Stomach (tissue), 9 donors: ENCODE data around the gene SRPRB. TPM values are rescaled to one million over a fixed set of nuclear protein-coding genes. Genes with fewer than 3 reads are reported as not detected.

Source experiments
- DNase-seq, 2 donors: peaks; one replicate each; pipeline versions ENCODE4 v3.0.0 to v3.0.0-alpha.2; 2013 to 2019
- H3K27ac ChIP-seq, 5 donors: fragments of 200-600 bp in 4 of 5; sonication (generic) in 4 of 5; one replicate each; pipeline ENCODE4 v1.5.1; 2013 to 2019; ENCODE audit warnings: mild to moderate bottlenecking in 1 of 5, moderate library complexity in 1 of 5
- H3K27me3 ChIP-seq, 3 donors: fragments of 200-600 bp; sonication (generic); one replicate each; pipeline ENCODE4 v1.5.1; 2017 to 2019; ENCODE audit warnings: mixed run types in 1 of 3
- H3K36me3 ChIP-seq, 4 donors: fragments of 200-600 bp; sonication (generic); 1 replicate in 3 of 4; 2 replicates in 1 of 4; pipeline ENCODE4 v1.5.1; 2016 to 2019
- H3K4me1 ChIP-seq, 4 donors: fragments of 200-600 bp; sonication (generic); one replicate each; pipeline ENCODE4 v1.5.1; 2016 to 2019
- H3K4me3 ChIP-seq, 4 donors: fragments of 200-600 bp; sonication (generic) in 3 of 4; one replicate each; pipeline ENCODE4 v1.5.1; 2016 to 2019; ENCODE audit warnings: mild to moderate bottlenecking in 1 of 4
- H3K9me3 ChIP-seq, 4 donors: fragments of 200-600 bp; sonication (generic); one replicate each; pipeline ENCODE4 v1.5.1; 2016 to 2019
- EP300 ChIP-seq: sonication (generic); formaldehyde crosslinking; IDR thresholded peaks from one replicate; pipeline ENCODE4 v1.6.1; 2017; ENCODE audit warnings: antibody characterized with exemption
- POLR2A ChIP-seq, 4 donors: fragments of 450-650 bp; IDR thresholded peaks; one replicate each; pipeline ENCODE4 v1.6.1; 2016; ENCODE audit warnings: antibody characterized with exemption in 4 of 4, control low read depth in 2 of 4, mild to moderate bottlenecking in 1 of 4, moderate library complexity in 1 of 4
- POLR2AphosphoS5 ChIP-seq, 3 donors: sonication (generic); formaldehyde crosslinking; IDR thresholded peaks; one replicate each; pipeline ENCODE4 v1.6.1; 2016; ENCODE audit warnings: antibody characterized with exemption in 3 of 3
- WGBS, 5 donors: extraction: QIAGEN DNeasy Blood & Tissue Kit in 3 of 5; methylation state at CpG; one replicate each; pipeline versions ENCODE4 v1.1.5 to v1.1.7; 2013 to 2018; 5-methylcytosine and 5-hydroxymethylcytosine counted together
- intact Hi-C: fragments of 100-400 bp; cut with DNase I; formaldehyde crosslinking; loops from one replicate; pipeline ENCODE4 v1.15.1; 2023; ENCODE audit warnings: low total_unique reads
- polyA plus RNA-seq, 3 donors: library from polyadenylated mRNA; stranded (reverse); fragments of 200-250 nt; gene quantifications; one replicate each; pipeline ENCODE4 v1.2.3, GENCODE V29; 2013
- total RNA-seq, 5 donors: library from RNA; depleted of rRNA; stranded (reverse); fragments of >200 nt; gene quantifications; one replicate each; pipeline versions ENCODE4 v1.1.0 to v1.2.3, GENCODE V29; 2014 to 2016
- TF ChIP-seq, protein P1 (sequence below), 7 experiments: fragments of 450-650 bp in 4 of 7; fragments of 200-600 bp in 3 of 7; sonication (generic) in 3 of 7; IDR thresholded peaks; one replicate each; pipeline ENCODE4 v1.5.1; 2016 to 2019; ENCODE audit warnings: antibody characterized with exemption in 7 of 7, control low read depth in 2 of 7, mild to moderate bottlenecking in 1 of 7
- donor health status: healthy with polysubstance abuse.
- donor health status: Bipolar disorder and iron deficiency.
- donor health status: healthy.

The SRPRB gene
- total and polyA plus RNA-seq, 8 donors: 5.3 to 54.9 (median 18.2) TPM

DNA sequence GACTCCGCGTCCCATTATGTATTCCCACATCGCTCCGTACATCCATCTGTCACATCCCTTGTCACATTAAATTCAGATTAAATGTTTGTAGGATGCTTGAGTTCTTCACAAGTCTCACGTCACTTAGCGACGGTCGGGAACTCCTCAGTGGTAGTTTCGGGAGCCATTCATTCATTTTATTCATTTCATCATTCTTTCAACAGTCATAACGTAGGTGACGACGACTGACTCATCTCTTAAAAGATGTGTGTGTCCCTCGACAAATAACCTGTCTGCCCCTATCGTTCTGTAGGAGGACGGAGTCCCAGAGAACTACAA, 272 bp upstream of the SRPRB start:
- Histone ChIP-seq H3K36me3 (peaks cover 6 to 26% (median 23%) of the 10 kb centered on the region in 4 donors), H3K27me3 (peaks cover 0 to 3% (median 0%) of the 10 kb centered on the region in 3 donors), H3K4me3 (peak overlapping the region; percentile 82 to 99 (median 88)), H3K9me3 (no peaks in the 10 kb centered on the region), H3K4me1 (peaks cover 0 to 33% (median 21%) of the 10 kb centered on the region in 4 donors), H3K27ac (peak overlapping the region in 3 of 5 donors; percentile 81 to 91 (median 83))
- DNase-seq: no peak
- 8 to 14% (median 11%) methylated on average over 15 of the region's 15 CpGs for WGBS, 5 donors
- TF ChIP-seq POLR2AphosphoS5 (IDR thresholded peaks at IDR 0.05): no peak
- TF ChIP-seq, protein P1, sequence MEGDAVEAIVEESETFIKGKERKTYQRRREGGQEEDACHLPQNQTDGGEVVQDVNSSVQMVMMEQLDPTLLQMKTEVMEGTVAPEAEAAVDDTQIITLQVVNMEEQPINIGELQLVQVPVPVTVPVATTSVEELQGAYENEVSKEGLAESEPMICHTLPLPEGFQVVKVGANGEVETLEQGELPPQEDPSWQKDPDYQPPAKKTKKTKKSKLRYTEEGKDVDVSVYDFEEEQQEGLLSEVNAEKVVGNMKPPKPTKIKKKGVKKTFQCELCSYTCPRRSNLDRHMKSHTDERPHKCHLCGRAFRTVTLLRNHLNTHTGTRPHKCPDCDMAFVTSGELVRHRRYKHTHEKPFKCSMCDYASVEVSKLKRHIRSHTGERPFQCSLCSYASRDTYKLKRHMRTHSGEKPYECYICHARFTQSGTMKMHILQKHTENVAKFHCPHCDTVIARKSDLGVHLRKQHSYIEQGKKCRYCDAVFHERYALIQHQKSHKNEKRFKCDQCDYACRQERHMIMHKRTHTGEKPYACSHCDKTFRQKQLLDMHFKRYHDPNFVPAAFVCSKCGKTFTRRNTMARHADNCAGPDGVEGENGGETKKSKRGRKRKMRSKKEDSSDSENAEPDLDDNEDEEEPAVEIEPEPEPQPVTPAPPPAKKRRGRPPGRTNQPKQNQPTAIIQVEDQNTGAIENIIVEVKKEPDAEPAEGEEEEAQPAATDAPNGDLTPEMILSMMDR (IDR thresholded peaks at IDR 0.05): no peak
- TF ChIP-seq EP300: no peak
- no peak for TF ChIP-seq POLR2A (IDR thresholded peaks at IDR 0.05)
- intact Hi-C loops: no loop called here

DNA sequence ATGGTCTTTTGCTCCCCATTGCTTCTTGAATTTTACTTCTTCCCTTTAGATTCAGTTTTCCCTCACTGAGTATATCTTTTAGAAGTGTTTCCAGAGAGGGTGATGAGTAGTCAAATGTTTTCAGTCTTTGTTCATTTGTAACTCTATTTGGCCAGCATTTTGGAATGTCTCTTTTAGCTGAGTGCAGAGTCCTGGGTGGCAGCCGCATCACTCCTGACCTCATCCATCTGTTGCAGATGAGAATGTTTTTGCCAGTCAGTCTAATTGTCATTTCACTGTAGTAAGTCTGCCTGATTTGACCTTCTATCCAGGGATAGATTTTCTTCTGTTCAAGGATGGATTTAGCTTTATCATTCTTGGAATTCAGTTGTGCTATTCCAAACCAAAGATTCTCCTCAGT, 7.3 kb downstream of the SRPRB start:
- intact Hi-C loops: no loop called here
- 84 to 96% (median 87%) methylated on average over 1 of the region's 1 CpG for WGBS, 5 donors
- H3K9me3 ChIP-seq: no peaks in the 10 kb centered on the region
- H3K27me3 ChIP-seq: no peaks in the 10 kb centered on the region
- peaks cover 0 to 9% (median 4%) of the 10 kb centered on the region in 4 donors for H3K4me1 ChIP-seq
- H3K4me3 ChIP-seq: no peak overlapping the region
- TF ChIP-seq, protein P1 (IDR thresholded peaks at IDR 0.05): no peak
- TF ChIP-seq EP300 (no peak), POLR2AphosphoS5 (IDR thresholded peaks at IDR 0.05) (no peak), POLR2A (IDR thresholded peaks at IDR 0.05) (no peak)
- H3K36me3 ChIP-seq: peaks cover 10 to 97% (median 93%) of the 10 kb centered on the region in 4 donors
- H3K27ac ChIP-seq: no peak overlapping the region
- DNase-seq: no peak

DNA sequence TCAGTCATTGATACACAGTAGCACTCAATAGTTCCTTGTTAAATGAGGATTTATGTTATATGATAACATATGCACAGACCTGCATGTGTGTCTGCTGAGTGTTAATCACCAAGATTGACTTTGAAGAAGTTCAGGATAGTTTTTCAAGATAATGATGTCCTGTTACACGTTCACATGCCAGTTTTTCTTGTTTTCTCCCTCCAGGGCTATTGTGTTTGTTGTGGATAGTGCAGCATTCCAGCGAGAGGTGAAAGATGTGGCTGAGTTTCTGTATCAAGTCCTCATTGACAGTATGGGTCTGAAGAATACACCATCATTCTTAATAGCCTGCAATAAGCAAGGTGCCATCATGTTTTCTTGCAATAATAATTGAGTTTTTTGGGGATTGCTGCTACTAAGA, 9.8 kb downstream of the SRPRB start:
- Histone ChIP-seq H3K4me1 (no peaks in the 10 kb centered on the region), H3K36me3 (peaks cover 14 to 98% (median 88%) of the 10 kb centered on the region in 4 donors), H3K27ac (no peak overlapping the region), H3K4me3 (no peak overlapping the region), H3K27me3 (no peaks in the 10 kb centered on the region), H3K9me3 (no peaks in the 10 kb centered on the region)
- TF ChIP-seq, protein P1 (IDR thresholded peaks at IDR 0.05): no peak
- TF ChIP-seq EP300 (no peak), POLR2A (IDR thresholded peaks at IDR 0.05) (no peak), POLR2AphosphoS5 (IDR thresholded peaks at IDR 0.05) (no peak)
- 55 to 81% (median 71%) methylated on average over 2 of the region's 2 CpGs for WGBS, 5 donors
- intact Hi-C loops: no loop called here
- DNase-seq: no peak

DNA sequence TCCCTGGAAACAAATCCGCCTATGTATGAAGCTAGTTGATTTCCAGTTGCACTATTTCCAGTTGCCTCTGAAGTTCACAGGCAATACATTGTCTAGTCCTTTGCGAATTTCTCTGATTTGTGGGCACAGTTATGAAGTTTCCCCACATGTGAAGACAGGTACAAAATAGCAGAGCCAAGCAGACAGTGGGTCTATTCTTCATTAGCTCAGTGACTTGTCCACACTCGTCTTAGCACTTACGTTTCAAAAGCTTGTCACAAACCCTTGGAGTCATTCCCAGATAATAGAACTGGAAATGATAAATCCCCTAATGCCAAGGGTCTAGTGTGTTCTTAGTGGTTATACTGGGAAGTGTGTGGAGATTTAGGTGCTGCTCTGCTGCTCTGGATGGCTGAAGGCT, 14.5 kb downstream of the SRPRB start:
- intact Hi-C loops: loop anchor here (5.0 kb wide), 1 partner anchor 107 kb away; no protein-coding TSS in a partner anchor
- no peak for TF ChIP-seq POLR2A (IDR thresholded peaks at IDR 0.05)
- TF ChIP-seq, protein P1 (IDR thresholded peaks at IDR 0.05): no peak
- no peak for TF ChIP-seq EP300
- no peak for TF ChIP-seq POLR2AphosphoS5 (IDR thresholded peaks at IDR 0.05)
- H3K36me3 ChIP-seq: peaks cover 20 to 97% (median 92%) of the 10 kb centered on the region in 4 donors
- H3K4me1 ChIP-seq: peaks cover 0 to 9% (median 4%) of the 10 kb centered on the region in 4 donors
- WGBS, 5 donors: 80 to 94% (median 91%) methylated on average over 4 of the region's 4 CpGs
- H3K9me3 ChIP-seq: no peaks in the 10 kb centered on the region
- no peak for DNase-seq
- no peaks in the 10 kb centered on the region for H3K27me3 ChIP-seq
- no peak overlapping the region for H3K4me3 ChIP-seq
- no peak overlapping the region for H3K27ac ChIP-seq
